Activated CD4-positive, CD25-positive, alpha-beta regulatory T cell treated with anti-CD3 and anti-CD28 coated beads, Interleukin-2, amount 50 U/mL, for 24 hours (primary cell): ENCODE data around the gene NCR2.

Experiments
- ATAC-seq, 2 donors: fragments of 150-1000 bp; cut with Tn5 transposase; one replicate each; pipeline ENCODE4 v1.10.0; 2021; ENCODE audit warnings: mild to moderate bottlenecking in 1 of 2, moderate library complexity in 1 of 2

Gene NCR2

GRCh38 chr6:41331401-41332150 is 3.8 kb upstream of the NCR2 start:
- ATAC-seq, result no peak

DNA sequence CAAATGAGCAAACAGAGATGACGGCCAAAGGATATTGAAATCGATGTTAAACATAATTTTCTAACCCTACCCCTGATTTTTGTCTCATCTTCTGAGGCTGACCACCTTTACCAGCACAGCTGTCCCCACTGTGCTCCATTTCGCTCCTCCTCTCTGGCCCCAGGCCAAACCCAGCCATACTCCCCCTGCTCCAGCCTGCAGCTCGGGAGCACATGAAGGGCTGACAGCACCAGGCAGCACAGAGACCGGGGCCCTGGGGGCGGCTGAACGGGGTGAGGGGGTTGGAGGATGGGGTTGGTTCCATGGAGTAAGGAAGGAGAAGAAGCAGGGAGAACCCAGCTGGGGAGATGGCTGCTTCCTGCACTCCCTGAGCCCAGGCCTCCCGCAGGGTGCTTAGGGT is 3.2 kb upstream of the NCR2 start:
- ATAC-seq, result no peak

DNA sequence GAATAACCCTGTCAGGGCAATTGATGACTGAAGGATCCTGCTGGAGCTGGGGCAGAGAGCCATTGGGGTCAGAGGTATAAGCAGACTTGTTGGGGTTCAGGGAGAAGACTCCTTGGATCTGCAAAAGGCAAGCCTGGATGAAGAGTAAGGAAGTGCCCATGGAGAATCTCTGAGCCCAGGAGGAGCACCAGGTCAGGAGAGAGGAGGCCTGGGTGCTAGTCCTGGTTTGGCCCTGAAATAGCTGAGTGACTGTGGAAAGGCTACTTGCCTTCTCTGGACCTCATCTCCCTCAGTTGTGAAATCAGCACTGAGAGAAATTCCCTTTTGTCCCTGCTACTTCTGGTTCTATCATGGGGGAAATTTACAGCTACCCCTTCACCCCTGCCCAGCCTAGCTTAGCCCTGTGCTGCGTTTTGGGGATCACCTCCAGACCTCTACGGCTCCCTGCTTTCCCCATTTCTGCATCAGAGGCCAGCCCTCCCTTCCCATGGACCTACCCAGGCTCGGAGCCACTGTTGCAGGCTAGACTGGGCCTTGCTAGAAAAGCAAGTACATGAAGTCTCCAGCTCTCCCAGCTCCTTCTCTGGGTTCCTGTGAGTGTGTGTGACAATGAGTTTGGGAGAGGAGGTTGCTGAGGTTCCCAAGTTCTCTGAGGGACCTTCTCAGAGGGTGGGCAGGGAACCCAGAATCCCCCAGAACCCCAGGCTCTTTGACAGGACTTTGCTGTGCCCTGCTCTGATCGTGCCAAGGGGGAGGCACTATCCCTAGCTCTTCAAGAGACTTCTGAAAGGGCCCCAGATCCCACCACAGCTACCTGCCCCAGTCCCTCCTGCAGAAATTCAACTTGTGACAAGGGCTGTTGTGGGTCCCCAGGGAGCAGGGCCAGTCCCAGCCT is 2.3 kb upstream of the NCR2 start:
- no peak for ATAC-seq

GRCh38 chr6:41334482-41335040 is 847 bp upstream of the NCR2 start:
- no peak for ATAC-seq

DNA sequence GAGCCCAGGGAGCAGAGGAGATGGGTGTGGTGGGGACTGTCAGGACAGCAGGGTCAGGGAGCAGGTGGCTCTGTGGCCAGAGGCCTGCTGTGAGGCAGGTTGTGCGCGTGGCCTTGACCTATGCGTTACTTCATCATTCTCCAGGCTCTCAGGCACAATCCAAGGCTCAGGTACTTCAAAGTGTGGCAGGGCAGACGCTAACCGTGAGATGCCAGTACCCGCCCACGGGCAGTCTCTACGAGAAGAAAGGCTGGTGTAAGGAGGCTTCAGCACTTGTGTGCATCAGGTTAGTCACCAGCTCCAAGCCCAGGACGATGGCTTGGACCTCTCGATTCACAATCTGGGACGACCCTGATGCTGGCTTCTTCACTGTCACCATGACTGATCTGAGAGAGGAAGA is 535 bp downstream of the NCR2 start:
- no peak for ATAC-seq

DNA sequence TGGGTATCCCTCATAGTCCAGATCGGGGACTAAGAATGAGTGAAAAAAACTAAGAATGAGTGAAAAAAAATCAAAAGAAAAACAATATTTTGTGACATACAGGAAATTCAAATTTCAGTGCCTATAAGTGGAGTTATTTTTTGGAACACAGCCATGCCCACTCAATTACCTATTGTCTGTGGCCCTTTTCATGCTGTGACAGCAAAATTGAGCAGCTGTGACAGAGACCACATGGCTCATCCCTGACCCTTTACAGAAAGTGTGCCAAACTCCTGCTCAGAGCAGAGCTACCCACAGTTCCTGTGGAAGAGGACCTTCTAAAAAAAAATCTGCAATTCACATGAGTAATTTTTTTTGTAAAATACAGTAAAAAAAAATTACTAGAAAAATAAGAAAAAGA is 1.4 kb downstream of the NCR2 start:
- ATAC-seq, result no peak

DNA sequence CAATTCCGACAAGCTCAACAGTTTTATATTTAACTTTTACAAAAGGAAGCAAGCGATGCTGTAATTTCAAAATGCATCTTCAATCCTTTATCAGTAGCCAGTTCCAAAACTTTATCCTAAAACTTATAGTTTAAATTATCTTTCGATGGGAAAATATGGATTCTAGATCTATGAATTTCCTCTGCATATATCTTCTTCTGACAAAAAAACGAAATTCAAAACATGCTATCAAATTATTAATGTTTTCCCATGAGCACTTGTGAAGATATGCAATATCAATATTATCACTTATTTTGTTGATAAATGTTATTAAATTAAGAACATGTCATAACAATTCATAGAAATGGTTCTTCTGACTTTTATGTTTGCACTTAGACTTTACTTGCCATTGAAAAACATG is 2.3 kb downstream of the NCR2 start:
- ATAC-seq, result no peak

GRCh38 chr6:41338659-41339058 is 3.3 kb downstream of the NCR2 start:
- ATAC-seq, result no peak

DNA sequence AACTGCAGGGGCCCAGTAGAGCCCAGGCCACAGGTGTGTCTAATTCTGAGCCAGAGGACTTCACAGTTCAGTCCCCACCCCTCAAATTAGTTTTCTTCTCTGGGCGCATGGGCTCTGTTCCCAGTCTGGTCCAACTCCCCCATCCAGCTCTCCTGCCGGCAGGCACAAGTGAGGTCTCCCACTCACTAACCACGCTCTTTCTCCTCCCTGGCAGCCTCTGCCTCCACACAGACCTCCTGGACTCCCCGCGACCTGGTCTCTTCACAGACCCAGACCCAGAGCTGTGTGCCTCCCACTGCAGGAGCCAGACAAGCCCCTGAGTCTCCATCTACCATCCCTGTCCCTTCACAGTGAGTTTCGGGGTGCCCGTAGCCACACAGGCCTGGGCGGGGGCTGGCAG is 6.2 kb downstream of the NCR2 start:
- no peak for ATAC-seq

DNA sequence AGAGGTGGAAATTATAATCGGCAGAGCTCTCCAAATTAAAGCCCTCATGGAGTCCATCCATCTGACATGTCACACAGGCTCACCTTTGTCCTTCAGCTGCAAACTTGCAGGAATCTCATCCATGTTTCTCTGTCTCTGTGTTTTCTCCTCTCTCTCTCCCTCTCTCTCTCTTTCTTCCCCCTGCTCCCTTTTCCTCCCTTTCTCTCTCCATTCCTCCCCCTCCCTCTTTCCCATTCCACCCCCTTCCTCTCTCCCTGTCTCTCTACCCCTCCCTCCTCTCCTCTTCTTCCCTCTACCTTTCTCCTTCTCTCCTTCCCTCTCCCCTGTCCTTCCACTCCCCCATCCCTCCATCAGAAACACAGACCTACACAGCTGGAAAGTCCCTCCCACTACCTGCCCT is 6.8 kb downstream of the NCR2 start:
- no peak for ATAC-seq

DNA sequence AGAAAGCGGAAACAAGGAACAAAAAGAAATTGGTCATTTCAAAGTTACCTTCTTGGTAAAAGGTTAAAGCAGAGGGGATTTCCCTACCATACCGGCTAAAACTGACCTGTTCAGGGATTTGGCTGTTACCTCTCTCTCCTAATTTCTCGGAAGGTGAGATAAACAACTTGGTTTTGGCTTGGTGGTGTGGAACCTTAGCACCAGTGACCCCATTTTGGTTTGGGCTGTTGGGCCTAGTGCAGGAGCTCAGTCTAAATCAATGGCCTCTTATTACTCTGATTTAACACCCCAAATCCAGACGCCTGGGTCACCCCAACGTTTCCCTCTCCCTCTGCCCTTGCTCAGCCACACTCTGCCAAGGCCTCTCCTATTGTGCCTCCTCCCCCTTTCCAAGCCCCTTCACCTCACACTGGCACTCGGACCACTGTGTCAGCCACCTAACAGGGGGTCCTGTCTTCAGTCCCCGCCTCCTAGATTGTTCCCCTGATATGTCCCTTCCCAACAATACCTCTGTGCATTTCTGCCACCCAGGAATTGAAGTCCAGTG is 8.3 kb downstream of the NCR2 start:
- ATAC-seq, result no peak

GRCh38 chr6:41344876-41345275 is 9.5 kb downstream of the NCR2 start:
- ATAC-seq, result peak; percentile 93 to 96

DNA sequence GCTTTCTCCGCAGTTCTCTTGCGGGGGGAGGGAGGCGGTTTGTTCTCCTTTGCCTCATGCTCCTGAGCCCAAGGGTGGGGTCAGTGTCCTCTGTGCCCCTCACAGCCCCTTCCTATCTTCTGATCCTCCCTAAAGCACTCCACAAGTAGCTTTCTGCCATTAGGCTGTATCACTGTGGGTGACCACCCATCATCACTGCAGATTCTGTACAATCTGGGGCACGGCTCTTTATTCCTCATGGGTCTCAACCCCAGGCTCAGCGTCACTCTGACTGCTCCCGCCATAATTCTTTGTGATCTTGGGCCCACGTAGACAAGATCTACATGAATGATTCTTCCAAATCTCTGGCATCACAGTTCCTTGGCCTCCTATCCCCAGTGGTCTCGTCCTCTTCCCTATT is 10.5 kb downstream of the NCR2 start:
- ATAC-seq, result no peak

DNA sequence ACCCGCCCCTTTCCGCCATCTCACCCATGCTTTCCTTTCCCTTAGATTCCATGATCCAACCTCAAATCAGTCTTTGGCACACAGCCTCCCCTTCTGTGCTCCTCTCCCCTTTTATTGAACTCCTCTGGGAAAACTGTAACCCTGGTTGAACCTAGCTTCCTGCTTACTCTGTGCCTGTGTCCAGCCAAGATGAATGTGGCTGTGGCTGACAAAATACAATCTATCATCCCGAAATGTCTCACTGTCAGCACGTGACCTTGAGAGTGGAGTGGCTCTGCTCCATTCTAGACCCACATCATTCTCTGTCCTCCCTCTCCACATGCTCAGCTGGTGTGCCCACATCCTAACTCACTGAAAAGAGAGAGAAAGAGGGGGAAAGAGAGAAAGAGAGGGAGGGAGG is 11.0 kb downstream of the NCR2 start:
- no peak for ATAC-seq

DNA sequence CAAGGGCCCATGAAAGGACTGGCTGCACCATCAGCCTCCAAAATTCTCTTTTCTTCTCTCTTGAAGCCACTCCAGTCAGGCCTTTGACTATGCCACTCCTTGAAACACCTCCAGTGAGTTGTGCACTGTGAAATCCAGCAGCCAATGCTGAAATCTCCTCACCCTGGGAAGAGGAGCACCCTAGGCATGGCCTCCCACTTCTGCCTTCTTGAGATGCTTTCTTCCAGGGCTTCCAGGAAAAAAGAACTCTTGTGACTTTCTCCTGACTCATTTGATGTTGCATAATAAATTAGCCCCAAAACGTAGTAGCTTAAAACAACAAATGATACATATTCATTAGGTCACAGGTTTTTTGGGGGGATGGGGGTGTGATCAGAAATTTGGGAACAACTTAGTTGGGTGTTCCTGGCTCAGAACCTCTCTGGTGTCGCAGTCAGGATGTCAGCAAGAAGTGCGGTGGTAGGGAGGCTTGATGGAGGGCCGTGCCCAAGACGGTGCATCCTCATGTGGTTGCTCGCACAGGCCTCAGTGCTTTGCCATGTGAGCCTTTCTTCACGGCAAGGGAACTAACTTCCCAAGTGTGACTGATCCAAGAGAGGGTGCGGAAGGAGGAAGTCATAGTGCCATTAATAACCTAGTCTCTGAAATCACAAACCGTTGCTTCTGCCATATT is 12.1 kb downstream of the NCR2 start:
- ATAC-seq, result no peak

DNA sequence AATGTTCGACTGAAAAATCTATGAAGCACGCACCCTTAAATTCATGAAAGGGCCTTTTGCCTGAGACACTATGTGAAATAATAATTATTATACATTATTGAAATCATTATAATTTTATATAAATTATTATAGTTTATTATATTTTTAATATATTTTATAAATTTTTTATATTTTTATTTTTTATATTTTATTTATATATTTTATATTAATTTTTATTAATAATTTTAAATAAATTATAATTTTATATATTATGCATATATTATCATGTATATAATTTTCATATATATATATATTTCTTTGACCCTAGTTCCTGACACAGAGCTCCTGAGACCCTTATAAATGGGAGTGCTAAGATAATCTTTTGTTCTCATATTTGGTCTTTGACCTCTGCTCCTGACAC is 13.5 kb downstream of the NCR2 start:
- ATAC-seq, result no peak

DNA sequence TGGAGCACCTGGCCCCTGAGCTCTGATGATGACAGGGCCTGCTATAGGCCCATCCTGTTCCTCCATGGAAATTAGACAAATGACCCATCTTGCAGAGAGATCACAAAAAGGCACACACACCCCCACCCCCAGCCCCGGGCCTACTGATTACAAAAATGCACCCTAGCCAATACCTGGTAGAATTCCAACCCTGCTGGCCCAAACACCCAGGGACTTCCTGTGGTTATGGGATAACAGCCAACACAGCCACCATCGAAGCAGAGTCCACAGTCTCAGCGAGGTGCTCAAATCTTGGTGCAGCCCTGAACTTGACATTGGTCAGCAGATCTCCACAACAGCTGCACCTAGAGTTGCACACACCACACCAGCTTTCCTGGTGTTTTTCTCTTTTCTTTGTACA is 17.0 kb downstream of the NCR2 start:
- ATAC-seq, result no peak

DNA sequence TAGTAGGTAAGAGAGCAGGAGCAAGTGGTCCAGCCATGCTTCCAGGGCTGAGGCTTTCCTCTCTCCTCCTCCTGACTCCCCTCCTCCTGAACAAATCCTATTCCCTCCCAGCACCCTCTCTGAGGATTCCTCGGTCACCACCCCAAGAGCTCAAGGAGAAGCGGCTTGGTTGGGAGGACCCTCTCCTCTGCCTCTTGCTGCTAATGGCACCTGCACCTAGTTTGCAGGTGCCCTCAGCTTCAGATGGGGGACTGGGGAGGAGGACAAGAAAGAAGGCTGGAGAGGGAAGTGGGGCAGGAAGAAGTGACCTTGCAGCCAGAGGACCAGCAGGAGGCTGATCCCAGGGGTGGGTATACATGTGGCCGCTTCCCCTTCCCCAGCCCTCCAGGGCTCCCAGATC is 17.5 kb downstream of the NCR2 start:
- ATAC-seq, result no peak

DNA sequence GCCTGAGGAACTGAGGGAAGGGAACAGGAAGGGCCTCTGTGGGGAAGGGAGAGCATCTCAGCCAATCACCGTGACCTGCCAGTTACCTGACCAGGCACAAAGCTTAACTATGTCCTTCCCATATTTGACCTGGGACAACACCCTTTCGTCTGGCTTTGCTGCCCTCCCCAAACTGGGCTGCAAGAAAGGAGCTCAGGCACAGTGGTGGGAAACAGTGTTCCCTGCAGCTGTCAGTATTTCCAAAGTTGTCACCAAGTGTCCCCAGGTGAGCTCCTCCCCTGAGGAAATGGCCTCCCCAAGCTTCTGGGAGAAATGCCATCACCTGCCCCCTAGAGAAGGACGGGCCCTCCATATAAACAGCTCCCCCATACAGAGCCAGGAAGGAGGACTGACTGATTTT is 17.9 kb downstream of the NCR2 start:
- no peak for ATAC-seq

GRCh38 chr6:41355952-41356351 is 20.5 kb downstream of the NCR2 start:
- ATAC-seq, result no peak

- no peak for ATAC-seq
These were observed 21.4 kb downstream of the NCR2 start for GRCh38 chr6:41356825-41357224.

GRCh38 chr6:41358503-41358902 is 23.1 kb downstream of the NCR2 start:
- ATAC-seq, result no peak
